Thyroid gland (tissue), 4 donors: ENCODE results near the gene STPG3. TPM values are rescaled to one million over a fixed set of nuclear protein-coding genes. Genes with fewer than 3 reads are reported as not detected.

Source experiments
- DNase-seq, 2 donors: peaks; one replicate each; pipeline ENCODE4 v3.0.0-alpha.2; 2019
- H3K27ac ChIP-seq, 3 donors: fragments of 200-600 bp; sonication (generic); 1 replicate in 2 of 3; 2 replicates in 1 of 3; pipeline ENCODE4 v1.5.1; 2016 to 2019; ENCODE audit warnings: mild to moderate bottlenecking in 1 of 3, moderate library complexity in 1 of 3
- H3K27me3 ChIP-seq: fragments of 200-600 bp; sonication (generic); one replicate; pipeline ENCODE4 v1.5.1; 2019
- H3K36me3 ChIP-seq, 2 donors: fragments of 200-600 bp; sonication (generic); one replicate each; pipeline ENCODE4 v1.5.1; 2016 to 2019
- H3K4me1 ChIP-seq, 2 donors: fragments of 200-600 bp; sonication (generic); one replicate each; pipeline ENCODE4 v1.5.1; 2017 to 2019
- H3K4me3 ChIP-seq, 3 donors: fragments of 200-600 bp; sonication (generic); replicated peaks in 1 of 3; 1 replicate in 2 of 3; 2 replicates in 1 of 3; pipeline ENCODE4 v1.5.1; 2016; ENCODE audit warnings: mild to moderate bottlenecking in 1 of 3
- H3K9me3 ChIP-seq: fragments of 200-600 bp; sonication (generic); one replicate; pipeline ENCODE4 v1.5.1; 2017
- CTCF ChIP-seq, 6 experiments: fragments of 200-600 bp in 3 of 6; fragments of 450-650 bp in 3 of 6; sonication (generic) in 3 of 6; IDR thresholded peaks; one replicate each; pipeline ENCODE4 v1.5.1; 2016 to 2019; ENCODE audit warnings: antibody characterized with exemption in 6 of 6, mild to moderate bottlenecking in 2 of 6, inconsistent platforms in 1 of 6, moderate library complexity in 1 of 6
- POLR2A ChIP-seq, 2 donors: fragments of 450-650 bp; IDR thresholded peaks; one replicate each; pipeline ENCODE4 v1.6.1; 2017; ENCODE audit warnings: antibody characterized with exemption in 2 of 2, mild to moderate bottlenecking in 2 of 2, moderate library complexity in 1 of 2
- WGBS, 2 donors: methylation state at CpG; one replicate each; pipeline ENCODE4 v1.1.5; 2017; 5-methylcytosine and 5-hydroxymethylcytosine counted together
- intact Hi-C: fragments of 100-400 bp; cut with DNase I; formaldehyde crosslinking; loops from one replicate; pipeline ENCODE4 v1.15.1; 2023
- total RNA-seq, 4 donors: library from RNA; depleted of rRNA; stranded (reverse); fragments of >200 nt; gene quantifications; one replicate each; pipeline ENCODE4 v1.2.3, GENCODE V29; 2016

STPG3 gene
- total RNA-seq, 4 donors from 2014 or later, result not detected

GRCh38 chr9:137226338-137227053 is 24.6 kb upstream of the STPG3 start:
- Histone ChIP-seq H3K4me3 (no peak overlapping the region), H3K36me3 (no peaks in the 10 kb centered on the region), H3K4me1 (peaks cover 31 to 44% of the 10 kb centered on the region in 2 donors), H3K27me3 (no peaks in the 10 kb centered on the region), H3K9me3 (no peaks in the 10 kb centered on the region), H3K27ac (peak overlapping the region; percentile 67 to 87 (median 85))
- intact Hi-C loops, result loop anchor here (5.0 kb wide), 1 partner anchor 39 kb away; the partner anchor contains the start of genes ANAPC2 and SSNA1
- DNase-seq, result no peak
- TF ChIP-seq CTCF (IDR thresholded peaks at IDR 0.05), result no peak
- WGBS, 2 donors, result 63 to 73% methylated on average over 14 to 15 of the region's 18 CpGs

GRCh38 chr9:137227054-137227852 is 23.8 kb upstream of the STPG3 start, which contains the start of gene RNF224:
Gene RNF224, plus strand, starts transcription at chr9:137227502. Its CDS starts 834 bp downstream, at chr9:137228336.
- WGBS, 2 donors, result 0 to 22% methylated on average over 6 to 12 of the region's 25 CpGs
- TF ChIP-seq CTCF (IDR thresholded peaks at IDR 0.05) (peak; percentile 89 to 98 (median 93)), POLR2A (IDR thresholded peaks at IDR 0.05) (peak in 1 of 2 donors; percentile 22)
- Histone ChIP-seq H3K27me3 (no peaks in the 10 kb centered on the region), H3K27ac (peak within 1 kb of the TSS; percentile 67 to 87 (median 85)), H3K4me3 (no peak within 1 kb of the TSS), H3K4me1 (peaks cover 31 to 42% of the 10 kb centered on the region in 2 donors), H3K36me3 (no peaks in the 10 kb centered on the region), H3K9me3 (no peaks in the 10 kb centered on the region)
- intact Hi-C loops, result loop anchor here (5.0 kb wide), 1 partner anchor 40 kb away; the partner anchor contains the start of genes ANAPC2 and SSNA1
- peak; percentile 98 for DNase-seq

- Histone ChIP-seq H3K27me3 (no peaks in the 10 kb centered on the region), H3K27ac (peak overlapping the region in 1 of 3 donors; percentile 87), H3K9me3 (no peaks in the 10 kb centered on the region), H3K36me3 (no peaks in the 10 kb centered on the region), H3K4me3 (no peak overlapping the region), H3K4me1 (peaks cover 24 to 35% of the 10 kb centered on the region in 2 donors)
- TF ChIP-seq POLR2A (IDR thresholded peaks at IDR 0.05) (no peak), CTCF (IDR thresholded peaks at IDR 0.05) (no peak)
- 12 to 23% methylated on average over 9 of the region's 18 CpGs for WGBS, 2 donors
- DNase-seq, result no peak
- intact Hi-C loops, result loop anchor here (5.0 kb wide), 1 partner anchor 41 kb away; the partner anchor contains the start of genes ANAPC2 and SSNA1
Observed at GRCh38 chr9:137227853-137228505, 23.1 kb upstream of the STPG3 start.

- no peak overlapping the region for H3K4me3 ChIP-seq
- 68 to 79% methylated on average over 14 to 19 of the region's 29 CpGs for WGBS, 2 donors
- no peaks in the 10 kb centered on the region for H3K9me3 ChIP-seq
- intact Hi-C loops, result loop anchor here (5.0 kb wide), 1 partner anchor 41 kb away; the partner anchor contains the start of genes ANAPC2 and SSNA1
- TF ChIP-seq POLR2A (IDR thresholded peaks at IDR 0.05), result no peak
- no peak for TF ChIP-seq CTCF (IDR thresholded peaks at IDR 0.05)
- H3K4me1 ChIP-seq, result peaks cover 23 to 34% of the 10 kb centered on the region in 2 donors
- no peak overlapping the region for H3K27ac ChIP-seq
- no peaks in the 10 kb centered on the region for H3K36me3 ChIP-seq
- no peak for DNase-seq
- no peaks in the 10 kb centered on the region for H3K27me3 ChIP-seq
Observed at GRCh38 chr9:137228506-137228967, 22.5 kb upstream of the STPG3 start.
